GM20000 (cell line): Measurements from ENCODE around the gene MOCS3.

Source experiments
- DNase-seq: peaks from one replicate; pipeline ENCODE4 v3.0.0; 2012; ENCODE audit warnings: low spot score
- TF ChIP-seq, protein P1 (sequence below): IDR thresholded peaks from 2 replicates; pipeline ENCODE4 v1.5.1; 2012; ENCODE audit warnings: mild to moderate bottlenecking, control low read depth; ENCODE audit errors: extremely low read depth, missing control alignments

The MOCS3 gene

DNA sequence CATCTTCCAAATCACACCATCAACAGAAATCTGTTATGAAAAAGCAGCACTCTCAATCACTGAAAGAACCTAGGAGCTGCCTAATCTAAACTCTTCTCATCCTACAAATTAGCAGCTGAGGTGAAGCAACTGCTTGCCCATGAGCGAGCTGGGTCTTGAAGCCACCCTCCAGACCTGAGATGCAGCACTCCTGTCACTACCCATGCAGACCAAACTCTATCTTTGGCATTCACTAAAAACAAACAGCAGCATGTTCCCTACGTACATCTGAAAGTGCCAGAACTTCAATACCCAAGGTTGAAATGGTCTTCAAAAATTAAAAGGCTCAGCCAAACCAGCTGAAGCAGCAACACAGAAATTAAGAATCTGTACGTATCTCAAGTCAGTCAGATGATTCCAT, 41.7 kb upstream of the MOCS3 start:
- no peak for DNase-seq
- TF ChIP-seq, protein P1, sequence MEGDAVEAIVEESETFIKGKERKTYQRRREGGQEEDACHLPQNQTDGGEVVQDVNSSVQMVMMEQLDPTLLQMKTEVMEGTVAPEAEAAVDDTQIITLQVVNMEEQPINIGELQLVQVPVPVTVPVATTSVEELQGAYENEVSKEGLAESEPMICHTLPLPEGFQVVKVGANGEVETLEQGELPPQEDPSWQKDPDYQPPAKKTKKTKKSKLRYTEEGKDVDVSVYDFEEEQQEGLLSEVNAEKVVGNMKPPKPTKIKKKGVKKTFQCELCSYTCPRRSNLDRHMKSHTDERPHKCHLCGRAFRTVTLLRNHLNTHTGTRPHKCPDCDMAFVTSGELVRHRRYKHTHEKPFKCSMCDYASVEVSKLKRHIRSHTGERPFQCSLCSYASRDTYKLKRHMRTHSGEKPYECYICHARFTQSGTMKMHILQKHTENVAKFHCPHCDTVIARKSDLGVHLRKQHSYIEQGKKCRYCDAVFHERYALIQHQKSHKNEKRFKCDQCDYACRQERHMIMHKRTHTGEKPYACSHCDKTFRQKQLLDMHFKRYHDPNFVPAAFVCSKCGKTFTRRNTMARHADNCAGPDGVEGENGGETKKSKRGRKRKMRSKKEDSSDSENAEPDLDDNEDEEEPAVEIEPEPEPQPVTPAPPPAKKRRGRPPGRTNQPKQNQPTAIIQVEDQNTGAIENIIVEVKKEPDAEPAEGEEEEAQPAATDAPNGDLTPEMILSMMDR = no peak

DNA sequence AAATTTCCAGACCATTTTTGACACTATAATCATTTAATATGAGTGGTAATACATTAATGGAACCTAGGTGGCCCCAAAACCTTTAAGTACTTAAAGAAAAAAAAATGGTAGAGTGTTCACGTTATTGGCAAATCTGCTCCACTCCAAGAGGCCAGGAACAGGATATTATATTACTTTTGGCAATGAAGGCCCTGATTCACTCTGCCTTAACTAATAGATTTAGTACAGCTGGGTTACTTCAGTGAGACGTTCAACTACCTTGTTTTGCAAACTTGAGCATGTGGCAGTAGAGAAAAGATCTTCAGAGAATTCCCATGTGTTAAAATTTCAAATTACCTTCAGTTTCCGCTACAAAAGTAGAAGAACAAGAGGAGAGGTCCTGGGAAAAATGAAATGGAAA, 40.2 kb upstream of the MOCS3 start:
- TF ChIP-seq, protein P1 = no peak
- DNase-seq = no peak

DNA sequence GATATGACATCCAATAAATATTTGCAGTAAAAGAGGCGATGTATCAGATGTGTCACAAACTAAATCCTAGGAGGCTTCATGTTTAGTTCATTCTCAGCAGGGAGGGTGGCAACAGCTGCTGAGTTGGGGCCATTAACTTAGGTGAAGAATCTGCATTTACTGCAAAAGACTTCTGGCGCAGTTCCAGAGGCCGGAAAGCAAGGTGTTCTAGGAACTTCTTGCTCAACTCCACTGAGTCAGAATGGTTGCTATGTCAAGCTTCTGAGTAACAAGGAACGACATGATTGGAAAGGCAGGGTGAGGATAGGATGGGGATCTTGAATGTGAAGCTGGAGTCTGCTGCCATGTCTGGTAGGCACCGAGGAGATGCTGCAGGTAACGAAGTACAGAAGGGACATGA, 39.1 kb upstream of the MOCS3 start:
- TF ChIP-seq, protein P1 = no peak
- DNase-seq = no peak

DNA sequence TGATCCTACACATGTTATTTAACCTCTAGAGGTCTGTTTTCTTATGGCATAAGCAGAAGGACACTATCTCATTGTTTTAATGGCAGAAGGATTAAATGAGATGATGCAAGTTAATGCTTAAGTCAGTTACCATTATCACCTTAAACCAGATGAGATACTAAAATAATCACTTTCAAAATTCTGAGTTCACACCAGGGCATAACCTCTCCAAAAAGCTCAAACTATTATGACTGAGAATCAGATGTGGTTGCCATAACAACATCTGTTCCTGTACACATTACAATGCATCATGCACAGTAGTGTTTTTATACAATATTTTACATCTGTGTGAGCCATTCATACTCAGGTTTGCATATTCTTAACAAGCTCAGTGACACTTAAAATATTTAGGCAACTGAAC, 37.6 kb upstream of the MOCS3 start:
- TF ChIP-seq, protein P1 = no peak
- no peak for DNase-seq

DNA sequence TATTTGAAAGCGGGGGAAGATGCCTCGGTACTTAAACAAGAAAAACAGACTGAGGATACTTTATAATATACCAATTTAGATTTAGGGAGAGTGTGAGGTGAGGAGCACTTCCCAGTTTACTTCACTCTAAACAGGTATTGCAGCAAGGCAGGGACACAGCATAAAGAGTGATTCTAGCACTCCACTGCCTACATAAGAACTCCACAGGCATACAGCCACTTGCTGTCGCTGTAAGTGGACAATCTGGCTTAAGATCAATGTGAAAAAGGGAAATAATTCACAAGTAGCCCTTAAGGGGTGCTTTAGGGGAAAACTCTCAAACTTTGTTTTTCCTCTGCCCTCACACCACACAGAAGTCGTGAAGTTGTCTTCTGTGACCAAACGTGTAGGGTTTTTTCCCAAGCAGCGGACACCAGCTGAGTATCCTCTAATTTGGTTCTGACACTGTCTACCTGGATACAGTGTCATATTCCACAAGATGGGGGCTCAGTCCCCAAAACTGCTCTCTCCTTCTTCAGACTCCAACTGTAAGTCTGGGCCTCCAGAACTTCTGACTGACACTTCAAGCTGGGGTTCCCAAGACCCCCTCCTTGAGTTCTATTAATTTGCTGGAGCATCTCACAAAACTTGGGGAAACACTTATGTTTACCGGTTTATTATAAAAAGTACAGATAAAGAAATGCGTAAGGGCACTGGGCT, 36.7 kb upstream of the MOCS3 start:
- TF ChIP-seq, protein P1 = no peak
- no peak for DNase-seq

DNA sequence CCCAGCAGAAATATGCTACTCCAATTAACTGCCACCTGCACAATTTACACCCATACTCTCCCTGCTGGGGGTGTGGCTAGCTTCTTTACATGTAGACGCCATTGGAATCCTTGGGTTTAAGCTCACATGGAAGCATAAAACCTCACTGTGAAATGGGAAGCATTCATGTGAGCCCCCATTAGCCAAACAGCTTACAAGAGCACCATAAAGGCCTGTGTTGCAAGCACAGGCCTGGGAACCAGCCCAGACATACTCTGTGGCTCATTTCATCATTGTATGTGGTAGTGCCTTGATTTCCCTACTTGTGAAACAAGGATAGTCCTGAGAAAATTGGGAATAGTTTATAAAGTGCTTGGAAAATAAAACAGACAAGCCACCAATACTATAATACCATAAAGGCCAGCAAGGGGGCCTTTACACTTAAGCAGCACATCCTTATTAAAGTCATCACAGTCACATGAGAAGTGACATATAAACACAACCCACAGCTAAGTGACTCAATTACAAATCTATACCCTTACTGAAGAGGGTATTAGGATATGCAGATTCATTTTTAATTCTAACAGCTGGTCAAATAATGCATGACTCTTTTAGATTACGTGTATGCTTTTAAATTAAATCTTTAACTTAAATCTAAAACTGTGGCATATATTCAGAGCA, 34.2 kb upstream of the MOCS3 start:
- TF ChIP-seq, protein P1 = no peak
- DNase-seq = no peak

DNA sequence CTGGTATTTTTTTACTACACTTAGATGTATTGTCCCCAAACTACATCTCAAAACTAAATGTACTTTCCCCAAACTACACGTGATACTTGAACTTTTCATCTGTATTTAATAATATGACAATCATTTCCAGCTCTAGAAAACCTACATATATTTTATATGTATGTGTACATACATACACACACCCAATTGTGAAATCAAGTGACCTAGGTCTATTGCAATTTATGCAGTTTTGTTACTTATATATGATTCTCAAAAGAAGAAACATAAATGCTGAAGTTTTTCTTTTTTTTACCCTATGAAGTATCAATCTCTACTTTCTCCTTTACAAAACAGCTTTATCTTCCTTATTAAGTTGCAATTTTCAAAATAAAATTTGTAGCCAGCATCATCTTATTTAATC, 32.1 kb upstream of the MOCS3 start:
- TF ChIP-seq, protein P1 = no peak
- DNase-seq = no peak
